ENCODE measurements around the gene ABCG2. TPM values are rescaled to one million over a fixed set of nuclear protein-coding genes. Genes with fewer than 3 reads are reported as not detected.

The ABCG2 gene
- total RNA-seq, 1 experiment from 2014 or later: 0.44 TPM

DNA sequence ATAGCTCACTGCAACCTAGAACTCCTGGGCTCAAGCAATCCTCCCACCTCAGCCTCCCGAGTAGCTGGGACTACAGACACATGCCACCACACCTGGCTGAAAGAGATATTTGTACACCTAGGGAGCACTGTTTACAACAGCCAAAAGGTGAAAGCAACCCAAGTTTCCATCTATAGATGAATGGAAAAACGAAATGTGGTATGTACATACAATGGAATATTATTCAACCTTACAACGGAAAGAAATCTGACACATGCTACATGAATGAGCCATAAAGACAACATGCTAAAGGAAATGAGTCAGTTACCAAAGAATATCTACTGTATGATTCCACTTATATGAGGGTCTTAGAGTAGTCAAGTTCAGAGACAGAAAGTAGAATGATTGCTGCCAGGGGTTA lies 52.2 kb downstream of the ABCG2 start:
- CTCF ChIA-PET: interaction anchor here (1.5 kb wide), 1 partner anchor 73 kb away, joined by 4 read pairs; no protein-coding TSS in a partner anchor
- RAD21 ChIA-PET (ENCODE audit: low non-redundant PET in 1 of 2, low total read pairs in 2 of 2, uncharacterized antibody in 2 of 2, unreplicated experiment in 2 of 2): no interaction called here
- no peaks in the 10 kb centered on the region for H3K36me3 ChIP-seq (ENCODE audit: control insufficient read depth in 1 of 2, insufficient read depth in 2 of 2, low read length in 2 of 2)
- no peak for ATAC-seq
- no peaks in the 10 kb centered on the region for H3K27me3 ChIP-seq (ENCODE audit: insufficient read depth, low read length)
- no peaks in the 10 kb centered on the region for H4K20me1 ChIP-seq (ENCODE audit: insufficient read depth)
- H3K9me2 ChIP-seq (ENCODE audit: insufficient read depth): no peaks in the 10 kb centered on the region
- TF ChIP-seq JUND (IDR thresholded peaks at IDR 0.05) (no peak), EZH2phosphoT487 (IDR thresholded peaks at IDR 0.05; ENCODE audit: borderline replicate concordance) (no peak), ZFX (IDR thresholded peaks at IDR 0.05) (no peak)
- TF ChIP-seq, protein P1, sequence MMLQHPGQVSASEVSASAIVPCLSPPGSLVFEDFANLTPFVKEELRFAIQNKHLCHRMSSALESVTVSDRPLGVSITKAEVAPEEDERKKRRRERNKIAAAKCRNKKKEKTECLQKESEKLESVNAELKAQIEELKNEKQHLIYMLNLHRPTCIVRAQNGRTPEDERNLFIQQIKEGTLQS (IDR thresholded peaks at IDR 0.05): no peak
- no peak for DNase-seq (ENCODE audit: low read depth, low spot score)
- no TSS peak for BruUV-seq (replicated peaks)
- no peak overlapping the region for H3K4me3 ChIP-seq (replicated peaks in 1 of 2; ENCODE audit: low read depth in 1 of 2, low read length in 2 of 2)
- H3K79me2 ChIP-seq (ENCODE audit: insufficient read depth, low read length): no peaks in the 10 kb centered on the region
- no peaks in the 10 kb centered on the region for H3K9me3 ChIP-seq (ENCODE audit: control insufficient read depth in 1 of 2, insufficient read depth in 1 of 2, low read depth in 1 of 2, low read length in 2 of 2)
- POLR2A ChIA-PET: no interaction called here
- no peak overlapping the region for H3K27ac ChIP-seq (ENCODE audit: low read depth, low read length)
- no peak overlapping the region for H3K9ac ChIP-seq (ENCODE audit: low read length)
- H3K4me1 ChIP-seq (ENCODE audit: control insufficient read depth in 1 of 2, insufficient read depth in 2 of 2, low read length in 2 of 2): peaks cover 0 to 23% of the 10 kb centered on the region in 2 experiments; a peak in 3 of 4 replicates
- no peak overlapping the region for H2AFZ ChIP-seq (ENCODE audit: low read depth, low read length, poor library complexity, severe bottlenecking)
- intact Hi-C loops (cut with micrococcal nuclease): no loop called here
- H3K4me2 ChIP-seq (ENCODE audit: low read length): no peak overlapping the region

DNA sequence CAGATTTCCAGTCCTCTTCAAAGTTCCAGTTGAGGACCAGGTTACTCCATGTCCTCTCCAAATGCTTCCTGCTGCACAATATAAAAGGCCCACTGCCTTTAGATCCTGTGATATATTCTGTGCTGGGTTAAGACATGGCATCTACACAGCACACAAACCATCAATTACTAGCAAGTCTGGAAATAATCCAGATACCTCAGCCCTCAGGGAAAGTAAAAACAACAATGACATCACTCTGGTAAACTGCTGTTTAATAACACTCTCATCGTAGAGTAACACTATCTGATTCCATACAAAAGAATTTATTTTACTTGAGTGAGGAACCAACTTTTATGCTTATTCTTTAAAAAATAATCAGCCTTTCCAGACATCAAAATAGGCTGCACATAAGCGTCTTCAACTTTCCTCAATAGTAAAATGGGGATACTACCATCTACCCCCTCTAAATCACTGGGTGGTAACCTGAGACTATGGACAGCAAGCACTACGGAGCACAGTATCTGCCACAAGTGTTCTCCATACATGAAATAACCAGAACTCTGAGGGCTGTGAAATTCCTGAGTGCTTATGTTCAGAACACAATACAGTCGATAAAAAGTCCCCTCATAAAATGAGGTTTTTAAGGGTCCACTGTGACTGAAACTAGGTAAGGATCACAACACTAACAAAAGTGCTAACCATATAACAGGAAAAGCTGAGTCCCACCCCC lies 53.4 kb downstream of the ABCG2 start:
- no peaks in the 10 kb centered on the region for H3K79me2 ChIP-seq (ENCODE audit: insufficient read depth, low read length)
- H3K9me3 ChIP-seq (ENCODE audit: control insufficient read depth in 1 of 2, insufficient read depth in 1 of 2, low read depth in 1 of 2, low read length in 2 of 2): no peaks in the 10 kb centered on the region
- BruUV-seq (replicated peaks): no TSS peak
- H3K36me3 ChIP-seq (ENCODE audit: control insufficient read depth in 1 of 2, insufficient read depth in 2 of 2, low read length in 2 of 2): no peaks in the 10 kb centered on the region
- ChIA-PET POLR2A (interaction anchor here (0.8 kb wide), 1 partner anchor 72 kb away, joined by 3 read pairs; no protein-coding TSS in a partner anchor), RAD21 (ENCODE audit: low non-redundant PET in 1 of 2, low total read pairs in 2 of 2, uncharacterized antibody in 2 of 2, unreplicated experiment in 2 of 2) (no interaction called here), CTCF (no interaction called here)
- H3K4me2 ChIP-seq (ENCODE audit: low read length): no peak overlapping the region
- intact Hi-C loops (cut with micrococcal nuclease): no loop called here
- no peaks in the 10 kb centered on the region for H4K20me1 ChIP-seq (ENCODE audit: insufficient read depth)
- no peak overlapping the region for H2AFZ ChIP-seq (ENCODE audit: low read depth, low read length, poor library complexity, severe bottlenecking)
- peaks cover 0 to 23% of the 10 kb centered on the region in 2 experiments; a peak in 3 of 4 replicates for H3K4me1 ChIP-seq (ENCODE audit: control insufficient read depth in 1 of 2, insufficient read depth in 2 of 2, low read length in 2 of 2)
- H3K4me3 ChIP-seq (replicated peaks in 1 of 2; ENCODE audit: low read depth in 1 of 2, low read length in 2 of 2): no peak overlapping the region
- no peak overlapping the region for H3K9ac ChIP-seq (ENCODE audit: low read length)
- ATAC-seq (no peak), DNase-seq (ENCODE audit: low read depth, low spot score) (no peak)
- H3K9me2 ChIP-seq (ENCODE audit: insufficient read depth): no peaks in the 10 kb centered on the region
- H3K27ac ChIP-seq (ENCODE audit: low read depth, low read length): no peak overlapping the region
- TF ChIP-seq RAD21 (IDR thresholded peaks at IDR 0.05; ENCODE audit: low read depth) (no peak), SP1 (IDR thresholded peaks at IDR 0.05; ENCODE audit: low read depth) (no peak), ELF1 (IDR thresholded peaks at IDR 0.05; ENCODE audit: borderline replicate concordance, low read depth) (no peak), SRF (IDR thresholded peaks at IDR 0.05; ENCODE audit: low read depth) (no peak), EZH2phosphoT487 (IDR thresholded peaks at IDR 0.05; ENCODE audit: borderline replicate concordance) (no peak), YY1 (IDR thresholded peaks at IDR 0.05; ENCODE audit: extremely low read depth, insufficient replicate concordance, low read depth, low read length) (no peak), ZFX (IDR thresholded peaks at IDR 0.05) (no peak), EGR1 (IDR thresholded peaks at IDR 0.05; ENCODE audit: low read depth) (no peak), EZH2 (IDR thresholded peaks at IDR 0.05) (no peak), JUND (IDR thresholded peaks at IDR 0.05) (no peak)
- TF ChIP-seq, protein P1 (IDR thresholded peaks at IDR 0.05): no peak
- TF ChIP-seq, protein P2, sequence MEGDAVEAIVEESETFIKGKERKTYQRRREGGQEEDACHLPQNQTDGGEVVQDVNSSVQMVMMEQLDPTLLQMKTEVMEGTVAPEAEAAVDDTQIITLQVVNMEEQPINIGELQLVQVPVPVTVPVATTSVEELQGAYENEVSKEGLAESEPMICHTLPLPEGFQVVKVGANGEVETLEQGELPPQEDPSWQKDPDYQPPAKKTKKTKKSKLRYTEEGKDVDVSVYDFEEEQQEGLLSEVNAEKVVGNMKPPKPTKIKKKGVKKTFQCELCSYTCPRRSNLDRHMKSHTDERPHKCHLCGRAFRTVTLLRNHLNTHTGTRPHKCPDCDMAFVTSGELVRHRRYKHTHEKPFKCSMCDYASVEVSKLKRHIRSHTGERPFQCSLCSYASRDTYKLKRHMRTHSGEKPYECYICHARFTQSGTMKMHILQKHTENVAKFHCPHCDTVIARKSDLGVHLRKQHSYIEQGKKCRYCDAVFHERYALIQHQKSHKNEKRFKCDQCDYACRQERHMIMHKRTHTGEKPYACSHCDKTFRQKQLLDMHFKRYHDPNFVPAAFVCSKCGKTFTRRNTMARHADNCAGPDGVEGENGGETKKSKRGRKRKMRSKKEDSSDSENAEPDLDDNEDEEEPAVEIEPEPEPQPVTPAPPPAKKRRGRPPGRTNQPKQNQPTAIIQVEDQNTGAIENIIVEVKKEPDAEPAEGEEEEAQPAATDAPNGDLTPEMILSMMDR (IDR thresholded peaks at IDR 0.05 in 2 of 3, conservative IDR thresholded peaks at IDR 0.05 in 1 of 3; ENCODE audit: borderline replicate concordance in 1 of 3, insufficient read depth in 1 of 3, low read depth in 2 of 3, low read length in 2 of 3): no peak
- TF ChIP-seq, protein P3, sequence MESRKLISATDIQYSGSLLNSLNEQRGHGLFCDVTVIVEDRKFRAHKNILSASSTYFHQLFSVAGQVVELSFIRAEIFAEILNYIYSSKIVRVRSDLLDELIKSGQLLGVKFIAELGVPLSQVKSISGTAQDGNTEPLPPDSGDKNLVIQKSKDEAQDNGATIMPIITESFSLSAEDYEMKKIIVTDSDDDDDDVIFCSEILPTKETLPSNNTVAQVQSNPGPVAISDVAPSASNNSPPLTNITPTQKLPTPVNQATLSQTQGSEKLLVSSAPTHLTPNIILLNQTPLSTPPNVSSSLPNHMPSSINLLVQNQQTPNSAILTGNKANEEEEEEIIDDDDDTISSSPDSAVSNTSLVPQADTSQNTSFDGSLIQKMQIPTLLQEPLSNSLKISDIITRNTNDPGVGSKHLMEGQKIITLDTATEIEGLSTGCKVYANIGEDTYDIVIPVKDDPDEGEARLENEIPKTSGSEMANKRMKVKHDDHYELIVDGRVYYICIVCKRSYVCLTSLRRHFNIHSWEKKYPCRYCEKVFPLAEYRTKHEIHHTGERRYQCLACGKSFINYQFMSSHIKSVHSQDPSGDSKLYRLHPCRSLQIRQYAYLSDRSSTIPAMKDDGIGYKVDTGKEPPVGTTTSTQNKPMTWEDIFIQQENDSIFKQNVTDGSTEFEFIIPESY (IDR thresholded peaks at IDR 0.05; ENCODE audit: extremely low read depth, insufficient replicate concordance, low read length): no peak
- TF ChIP-seq, protein P4, sequence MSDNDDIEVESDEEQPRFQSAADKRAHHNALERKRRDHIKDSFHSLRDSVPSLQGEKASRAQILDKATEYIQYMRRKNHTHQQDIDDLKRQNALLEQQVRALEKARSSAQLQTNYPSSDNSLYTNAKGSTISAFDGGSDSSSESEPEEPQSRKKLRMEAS (IDR thresholded peaks at IDR 0.05): no peak
- no peaks in the 10 kb centered on the region for H3K27me3 ChIP-seq (ENCODE audit: insufficient read depth, low read length)
